Measurements from ENCODE around the gene AKAP13. TPM values are rescaled to one million over a fixed set of nuclear protein-coding genes. Genes with fewer than 3 reads are reported as not detected.
A peak's percentile ranks its signal among the peaks of the same experiment; 100 is the strongest.

The AKAP13 gene
- total and polyA plus RNA-seq, 2 of the 13 experiments (the other 11 are each of a cell fraction or from before 2014, with no cell fraction given): 6.7 to 27.1 TPM

GRCh38 chr15:85514413-85514812, 134.0 kb downstream of the AKAP13 start:
- no peak for DNase-seq (ENCODE audit: low spot score)
- POLR2A ChIA-PET: no interaction called here
- in situ Hi-C loops (cut with HindIII; ENCODE audit: extremely low pct_ligation_motif_present, low pct_unique_long_range_greater_than_20kb) (no loop called here), intact Hi-C loops (cut with micrococcal nuclease; ENCODE audit: unreplicated experiment) (no loop called here)
- H4K20me1 ChIP-seq (ENCODE audit: insufficient read depth, low read length): no peaks in the 10 kb centered on the region
- H3K27me3 ChIP-seq (ENCODE audit: control insufficient read depth in 1 of 2, insufficient read depth in 2 of 2, low read length in 2 of 2): no peaks in the 10 kb centered on the region
- H3K36me3 ChIP-seq (replicated peaks in 1 of 2; ENCODE audit: control insufficient read depth in 1 of 2, insufficient read depth in 2 of 2, low read length in 2 of 2): no peaks in the 10 kb centered on the region
- H3K4me2 ChIP-seq (ENCODE audit: low read depth, low read length): no peak overlapping the region
- no peak for FAIRE-seq
- no peak for TF ChIP-seq BRCA1 (CRISPR knock-in tag; IDR thresholded peaks at IDR 0.05)
- TF ChIP-seq PHF21A (CRISPR knock-in tag; IDR thresholded peaks at IDR 0.05): no peak
- no peak for TF ChIP-seq ZBTB8A (CRISPR knock-in tag; IDR thresholded peaks at IDR 0.05; ENCODE audit: borderline replicate concordance, low read depth)
- no peak for TF ChIP-seq STAT6 (CRISPR knock-in tag; IDR thresholded peaks at IDR 0.05; ENCODE audit: borderline replicate concordance)
- TF ChIP-seq SNAI1 (CRISPR knock-in tag; IDR thresholded peaks at IDR 0.05; ENCODE audit: borderline replicate concordance): no peak
- no peak for TF ChIP-seq ZNF839 (CRISPR knock-in tag; IDR thresholded peaks at IDR 0.05; ENCODE audit: borderline replicate concordance)
- TF ChIP-seq KLF6 (CRISPR knock-in tag; IDR thresholded peaks at IDR 0.05): no peak
- no peak for TF ChIP-seq ZNF431 (CRISPR knock-in tag; IDR thresholded peaks at IDR 0.05; ENCODE audit: borderline replicate concordance, low read depth)
- no peak for TF ChIP-seq ZNF33A (CRISPR knock-in tag; IDR thresholded peaks at IDR 0.05; ENCODE audit: borderline replicate concordance)
- no peak for TF ChIP-seq ZNF7 (CRISPR knock-in tag; IDR thresholded peaks at IDR 0.05)
- TF ChIP-seq ZNF746 (CRISPR knock-in tag; IDR thresholded peaks at IDR 0.05): no peak
- no peak for TF ChIP-seq CHCHD3 (CRISPR knock-in tag; IDR thresholded peaks at IDR 0.05)
- no peak for TF ChIP-seq ZFAT (CRISPR knock-in tag; conservative IDR thresholded peaks at IDR 0.05)
- H3K9ac ChIP-seq (ENCODE audit: insufficient read depth, low read depth, low read length): no peak overlapping the region
- no peaks in the 10 kb centered on the region for H3K9me3 ChIP-seq (ENCODE audit: low read length)
- WGBS (ENCODE audit: low lambda C conversion rate): 91% methylated on average over 3 of the region's 3 CpGs
- H3K79me2 ChIP-seq (ENCODE audit: insufficient read depth, low read length): peaks cover 13% of the 10 kb centered on the region
- BruUV-seq (replicated peaks): no TSS peak
- H3K27ac ChIP-seq (ENCODE audit: extremely low read length, insufficient read depth, low read length): peak overlapping the region; percentile 40
- peaks cover 46% of the 10 kb centered on the region for H3K4me1 ChIP-seq (ENCODE audit: insufficient read depth, low read length)
- H3K4me3 ChIP-seq (replicated peaks in 1 of 3; ENCODE audit: insufficient read depth in 1 of 3, low read depth in 2 of 3, low read length in 3 of 3): no peak overlapping the region; a peak in 1 of 6 replicates
- CTCF ChIA-PET (ENCODE audit: low intra/inter-chr PET ratio, low total read pairs): no interaction called here
- H2AFZ ChIP-seq (ENCODE audit: low read length): no peak overlapping the region
- no peak for ATAC-seq
